SH-SY5Y (cell line): ENCODE results near the gene RSPH1.

ENCODE experiments used
- GATA2 ChIP-seq: IDR thresholded peaks from 2 replicates; pipeline ENCODE4 v1.6.1; 2011; ENCODE audit warnings: mild to moderate bottlenecking, low read depth, low read length
- GATA3 ChIP-seq: IDR thresholded peaks from 2 replicates; pipeline ENCODE4 v1.6.1; 2011; ENCODE audit warnings: low read depth, mild to moderate bottlenecking, low read length, moderate library complexity

Gene RSPH1

GRCh38 chr21:42475526-42476387 is 20.3 kb downstream of the RSPH1 start:
- no peak for TF ChIP-seq GATA2
- TF ChIP-seq GATA3, result no peak

DNA sequence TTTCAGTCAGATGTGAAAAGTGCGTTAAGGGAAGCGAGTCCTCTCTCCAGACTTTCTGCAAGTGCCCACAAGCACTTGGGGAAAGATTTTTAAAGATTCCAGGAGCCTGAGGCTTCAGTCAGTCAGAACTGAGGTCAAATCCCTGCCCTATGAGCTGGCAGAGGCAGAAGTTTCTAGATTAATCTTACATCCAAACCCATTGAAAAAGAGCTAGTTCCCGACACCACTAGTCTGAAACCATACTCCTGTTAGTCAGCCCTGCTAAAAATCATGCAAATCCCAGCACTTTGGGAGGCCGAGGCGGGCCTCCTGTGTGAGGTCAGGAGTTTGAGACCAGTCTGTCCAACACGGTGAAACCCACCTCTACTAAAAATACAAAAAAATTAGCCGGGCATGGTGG is 21.0 kb downstream of the RSPH1 start:
- TF ChIP-seq GATA3, result no peak
- no peak for TF ChIP-seq GATA2

DNA sequence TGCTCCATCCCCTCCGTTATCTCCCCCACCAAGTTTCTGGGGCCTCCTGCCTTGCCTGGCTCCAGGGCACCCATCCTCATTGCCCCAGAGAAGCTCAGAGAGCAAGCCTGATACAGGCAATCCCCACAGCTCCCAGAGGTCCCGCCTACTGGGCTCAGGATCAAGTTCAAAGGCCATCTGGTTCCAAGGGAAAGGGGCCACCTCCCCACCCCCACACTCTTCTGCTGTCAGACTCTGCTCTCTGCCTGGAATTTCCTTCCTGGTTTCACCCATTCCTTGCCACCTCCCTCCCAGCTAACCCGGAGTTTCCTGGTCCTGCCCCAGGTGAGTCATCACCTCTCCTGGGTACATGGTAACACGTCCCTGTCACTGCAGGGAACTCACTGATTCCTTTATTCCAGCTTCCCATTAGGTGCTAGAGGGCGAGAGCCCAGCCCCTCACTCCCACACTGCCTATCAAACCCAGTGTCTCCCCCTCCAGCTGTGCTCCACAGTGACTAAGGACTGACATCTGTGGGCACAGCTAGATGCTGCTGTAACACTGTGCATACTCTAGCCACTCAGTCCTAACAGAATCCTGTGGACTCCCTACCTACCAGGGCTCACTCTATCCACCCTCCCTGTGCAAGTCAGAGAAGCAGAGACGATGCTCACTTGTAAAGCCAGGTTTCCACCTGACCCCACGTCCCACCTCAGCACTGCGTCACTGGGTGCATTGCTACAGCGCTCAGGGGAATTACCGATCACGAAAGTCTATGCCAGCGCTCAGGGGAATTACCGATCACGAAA is 21.8 kb downstream of the RSPH1 start:
- TF ChIP-seq GATA2, result no peak
- TF ChIP-seq GATA3, result no peak

DNA sequence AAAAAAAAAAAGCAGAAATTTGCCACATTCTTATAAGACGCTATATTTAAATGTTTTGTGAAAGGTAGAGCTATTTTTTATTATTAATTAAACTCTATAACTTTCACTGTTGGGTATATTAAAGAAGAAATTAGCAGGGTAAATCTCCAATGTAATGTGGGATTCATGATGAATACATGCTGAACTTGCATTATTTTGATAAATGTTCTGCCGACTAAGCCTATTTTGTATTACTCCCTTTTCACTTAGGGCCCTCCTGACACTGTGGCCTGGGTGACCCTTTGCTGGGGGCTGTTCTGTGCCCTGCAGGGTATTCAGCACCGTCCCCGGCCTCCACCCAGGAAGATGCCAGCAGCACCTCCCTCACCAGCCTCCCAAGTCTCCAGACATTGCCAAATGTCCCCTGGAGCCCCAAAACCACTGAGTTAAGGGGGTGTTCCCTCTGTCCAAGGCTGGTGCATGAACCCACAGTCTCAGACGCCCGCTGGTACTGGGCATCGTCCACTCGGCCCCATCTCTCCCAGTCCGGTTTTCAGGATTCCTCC is 22.5 kb downstream of the RSPH1 start:
- no peak for TF ChIP-seq GATA3
- no peak for TF ChIP-seq GATA2

- TF ChIP-seq GATA3 (no peak), GATA2 (no peak)
Observed at GRCh38 chr21:42472521-42472920, 23.5 kb downstream of the RSPH1 start.

DNA sequence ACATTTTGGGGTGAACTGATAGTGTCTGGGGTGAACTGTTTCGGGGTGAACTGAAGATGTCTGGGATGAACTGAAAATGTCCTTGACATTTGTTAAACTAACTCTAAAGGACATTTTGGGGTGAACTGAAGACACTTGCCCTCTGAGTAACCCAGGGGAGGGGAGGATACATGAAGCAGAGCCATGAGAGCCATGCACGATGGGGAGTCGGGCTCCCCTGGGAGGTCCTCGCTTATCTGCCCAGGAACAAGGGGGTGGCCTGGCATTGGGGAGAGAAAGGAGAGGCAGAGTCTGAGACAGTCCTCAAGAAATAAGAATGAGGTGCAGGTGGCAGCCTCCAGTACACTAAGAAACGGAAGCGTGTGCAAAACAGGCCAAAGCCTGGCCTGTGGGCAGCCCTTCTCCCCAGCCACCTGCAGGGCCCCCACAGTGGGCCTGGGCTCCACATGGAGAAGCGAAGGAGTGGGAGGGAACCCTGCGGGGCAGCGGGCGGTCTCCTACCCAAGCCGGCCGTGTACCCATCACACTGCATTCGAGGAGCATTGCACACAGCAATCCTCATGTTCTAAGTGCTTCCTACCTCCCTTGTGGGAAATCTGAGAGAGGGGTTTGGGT is 24.2 kb downstream of the RSPH1 start:
- no peak for TF ChIP-seq GATA3
- no peak for TF ChIP-seq GATA2

- TF ChIP-seq GATA2 (no peak), GATA3 (no peak)
Observed at GRCh38 chr21:42471206-42471605, 24.8 kb downstream of the RSPH1 start.

DNA sequence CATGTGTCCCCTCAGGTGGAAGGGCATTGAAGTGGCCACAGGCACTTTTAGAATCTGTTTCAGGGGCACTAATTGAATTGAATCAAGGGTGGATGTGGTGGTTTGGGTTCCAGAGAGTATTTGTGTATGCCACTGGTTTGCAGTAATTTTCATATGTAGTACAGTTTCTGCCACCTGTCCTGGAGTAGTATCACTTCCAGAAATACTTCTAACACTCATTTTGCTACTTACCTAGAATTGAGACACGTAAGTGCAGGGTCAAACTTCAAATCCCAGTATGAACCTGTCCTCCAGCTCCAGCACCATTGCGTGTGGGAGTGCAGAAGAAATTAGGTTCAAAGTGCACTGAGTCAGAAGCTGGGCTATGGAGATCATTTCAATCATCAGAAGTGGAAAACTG is 26.8 kb downstream of the RSPH1 start:
- TF ChIP-seq GATA3 (no peak), GATA2 (no peak)

DNA sequence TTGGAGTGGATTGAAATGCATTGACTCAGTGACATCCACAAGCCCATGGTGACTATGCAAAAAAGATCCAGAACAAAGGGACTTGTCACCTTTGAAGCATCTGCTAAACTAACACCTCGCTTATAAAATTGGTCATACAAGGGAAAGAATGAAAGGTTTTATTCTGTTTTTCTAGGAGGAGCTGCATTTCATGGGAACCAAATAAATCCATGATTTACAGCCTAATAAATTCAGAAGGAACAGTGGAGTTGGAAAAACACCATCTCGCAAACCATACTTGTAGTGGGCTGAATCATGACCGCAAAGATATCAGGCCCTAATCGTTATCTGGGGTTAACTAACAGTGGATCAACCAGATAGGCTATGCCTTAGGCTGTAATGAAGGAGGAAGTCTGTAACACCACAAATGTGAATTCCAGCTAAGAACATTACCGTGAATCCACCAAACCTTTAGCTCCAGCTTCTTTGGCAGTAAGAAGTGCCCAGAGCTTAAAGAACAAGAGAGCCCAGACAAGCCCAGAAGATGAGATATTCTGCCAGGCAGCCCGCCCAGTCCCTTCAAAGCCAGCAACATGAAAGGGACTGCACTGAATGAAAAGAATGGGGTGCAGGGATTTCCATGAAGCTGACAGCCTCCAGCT is 27.4 kb downstream of the RSPH1 start:
- TF ChIP-seq GATA3, result no peak
- no peak for TF ChIP-seq GATA2

DNA sequence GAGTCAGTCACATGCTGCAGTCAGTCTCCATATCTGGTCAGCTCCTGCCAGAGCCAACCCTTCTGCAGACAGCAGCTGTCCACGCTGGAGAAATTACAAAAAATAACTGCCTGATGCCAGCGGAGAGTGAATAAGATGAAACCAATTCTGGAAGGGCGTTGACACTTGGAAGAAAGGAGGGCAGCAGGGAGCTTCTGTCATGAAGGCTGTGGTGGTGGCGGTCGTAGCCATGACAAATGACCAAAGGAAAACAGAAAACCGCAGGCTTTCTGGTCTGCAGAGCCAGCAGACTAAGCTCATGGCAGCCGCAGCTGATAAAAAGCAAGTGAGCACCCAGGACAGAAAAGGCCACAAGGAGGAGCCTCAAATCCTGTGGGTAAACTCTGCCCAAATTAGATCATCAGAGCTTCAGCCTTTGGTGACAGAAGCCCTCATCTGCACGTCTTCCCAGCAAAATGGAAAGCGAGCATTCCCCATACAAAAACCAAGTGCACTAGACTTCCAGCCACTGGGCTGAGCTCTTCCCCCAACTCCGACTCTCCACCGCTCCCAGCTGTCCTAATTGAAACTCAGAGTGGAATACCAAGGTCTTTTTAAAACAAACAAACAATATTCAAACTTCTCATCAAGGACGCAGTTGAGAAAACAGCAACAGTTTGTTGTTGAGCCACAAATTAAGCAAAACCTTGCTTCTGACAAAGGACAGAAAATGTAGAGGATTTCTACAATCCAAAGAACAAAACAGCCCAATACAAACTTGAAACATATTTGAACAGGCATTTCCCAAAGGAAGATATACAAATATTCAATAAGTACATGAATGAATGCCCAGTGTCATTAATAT is 28.7 kb downstream of the RSPH1 start:
- TF ChIP-seq GATA2 (no peak), GATA3 (no peak)

GRCh38 chr21:42466700-42467099 is 29.3 kb downstream of the RSPH1 start:
- TF ChIP-seq GATA2 (no peak), GATA3 (no peak)

DNA sequence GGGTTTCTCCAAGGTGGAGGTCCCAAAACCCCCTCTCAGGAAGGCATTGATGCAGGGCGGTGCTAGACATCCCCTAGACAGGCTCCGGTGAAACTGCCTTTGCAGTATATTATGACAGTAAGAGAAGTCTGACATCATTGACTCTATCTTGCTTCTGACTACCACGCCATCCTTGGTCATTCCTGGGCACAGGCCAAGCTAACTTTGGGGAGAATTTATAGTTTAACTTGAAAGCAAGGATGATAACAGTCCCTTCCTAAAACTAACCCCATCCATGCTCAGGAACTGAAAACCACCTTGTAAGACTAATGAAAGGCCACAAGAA is 30.3 kb downstream of the RSPH1 start:
- TF ChIP-seq GATA2, result no peak
- TF ChIP-seq GATA3, result no peak
